HG02970 (cell line): Measurements from ENCODE around the gene TMEM272.

Experiments
- ATAC-seq: cut with Tn5 transposase; IDR thresholded peaks from one replicate; pipeline ENCODE4 v1.9.1; 2021; ENCODE audit warnings: mild to moderate bottlenecking, moderate library complexity, moderate number of reproducible peaks; ENCODE audit not compliant: unreplicated experiment, low FRiP score

The TMEM272 gene

DNA sequence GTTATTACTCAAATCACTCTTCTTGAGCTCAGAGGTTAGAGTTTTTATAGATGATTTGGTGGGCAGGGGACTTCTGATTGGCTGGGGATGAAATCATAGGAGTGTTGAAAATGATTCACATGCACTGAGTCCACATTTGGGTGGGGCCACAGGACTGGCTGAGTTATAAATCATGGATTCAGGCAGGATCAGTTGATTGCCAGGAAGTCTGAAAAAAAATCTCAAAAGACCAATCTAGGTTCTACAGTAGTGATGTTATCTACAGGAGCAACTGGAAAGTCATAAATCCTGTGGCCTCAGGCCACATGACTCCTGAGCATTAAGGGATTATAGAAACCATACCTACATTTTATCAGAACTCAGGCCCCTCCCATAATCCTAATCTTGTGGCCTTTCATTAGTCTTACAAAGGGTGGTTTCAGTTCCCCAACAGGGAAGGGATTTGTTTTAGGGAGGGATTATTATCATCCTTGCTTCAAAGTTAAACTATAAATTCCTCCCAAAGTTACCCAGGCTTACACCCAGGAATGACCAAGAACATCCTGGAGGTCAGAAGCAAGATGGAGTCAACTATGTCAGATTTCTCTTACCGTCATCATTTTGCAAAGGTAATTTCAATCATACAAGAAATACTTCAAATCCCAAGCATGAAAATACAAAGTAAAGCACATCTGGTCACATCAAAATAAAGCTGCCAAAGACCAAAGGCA, 11.2 kb upstream of the TMEM272 start:
- no peak for ATAC-seq

DNA sequence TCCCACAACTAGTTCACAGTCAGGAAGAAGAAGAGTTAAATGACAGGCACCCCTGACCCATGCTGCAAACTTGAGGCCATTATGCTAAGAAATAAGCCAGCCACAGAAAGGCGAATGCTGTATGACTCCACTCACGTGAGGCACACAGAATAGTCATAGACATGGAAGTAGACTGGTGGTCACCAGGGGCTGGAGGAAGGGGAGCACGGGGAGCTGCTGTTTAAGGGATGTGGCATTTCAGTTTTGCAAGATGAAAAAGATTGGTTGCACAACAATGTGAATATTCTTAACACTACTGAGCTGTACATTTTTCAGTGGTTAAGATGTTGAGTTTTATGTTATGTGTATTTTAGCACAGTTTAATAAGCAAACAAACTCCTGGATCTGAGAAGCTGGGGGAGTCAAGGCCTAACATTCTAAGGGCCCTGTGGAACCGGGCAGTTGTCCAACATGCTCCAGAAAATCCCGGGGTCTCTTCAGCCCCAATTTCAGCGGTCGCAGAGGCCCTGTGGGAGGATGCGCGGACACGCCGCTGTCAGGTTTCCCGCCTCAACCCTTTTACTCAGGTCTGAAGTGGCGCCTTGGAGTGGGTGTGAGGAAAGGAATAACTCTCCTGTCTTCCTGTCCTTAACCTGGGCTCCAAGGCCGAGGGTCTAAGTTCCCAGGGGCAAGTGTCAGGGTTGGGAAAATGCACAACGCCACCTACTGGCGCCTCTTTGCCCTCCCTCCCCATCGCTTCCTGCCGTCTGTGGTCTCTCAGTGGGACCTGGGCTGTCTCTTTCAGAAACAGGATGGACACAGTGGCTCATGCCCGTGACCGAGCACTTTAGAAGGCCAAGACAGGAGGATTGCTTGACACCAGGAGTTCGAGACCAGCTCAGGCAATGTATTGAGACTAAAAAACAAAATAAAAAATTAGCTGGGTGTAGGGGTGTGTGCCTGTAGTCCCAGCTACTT, 4.4 kb upstream of the TMEM272 start:
- ATAC-seq: no peak

DNA sequence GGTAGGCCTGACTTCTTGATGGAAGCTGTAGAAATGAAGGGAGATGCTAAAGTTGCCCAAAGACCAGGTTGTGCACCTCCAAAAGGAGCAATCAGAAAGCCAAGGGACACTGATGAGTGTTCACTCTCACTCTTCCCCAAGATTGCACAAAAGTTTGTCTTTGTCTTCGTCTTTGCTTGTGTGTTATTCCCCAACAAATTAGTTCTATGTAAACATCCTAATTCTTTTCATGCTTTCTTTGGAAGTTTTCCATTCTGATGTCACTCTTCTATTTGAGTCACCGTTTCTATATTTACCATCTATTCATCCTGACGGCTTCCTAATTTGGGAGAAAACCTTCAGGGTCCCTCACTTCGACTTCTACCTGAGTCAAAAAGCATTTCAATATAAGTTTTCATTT, 3.7 kb upstream of the TMEM272 start:
- ATAC-seq: no peak

DNA sequence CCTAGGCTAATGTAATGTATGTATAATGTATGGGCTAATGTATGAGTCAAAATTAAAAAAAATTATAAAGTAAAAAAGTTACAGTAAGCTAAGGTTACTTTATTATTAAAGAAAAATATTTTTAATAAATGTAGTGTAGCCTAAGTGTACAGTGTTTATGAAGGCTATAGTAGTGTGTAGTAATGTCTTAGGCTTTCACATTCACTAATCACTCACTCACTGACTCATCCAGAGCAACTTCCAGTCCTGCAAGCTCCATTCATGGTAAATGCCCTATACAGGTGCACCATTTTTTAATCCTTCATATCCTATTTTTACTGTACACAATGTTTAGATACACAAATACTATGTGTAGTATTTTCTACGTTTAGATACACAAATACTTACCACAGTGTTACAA, 1.8 kb upstream of the TMEM272 start:
- ATAC-seq: no peak

DNA sequence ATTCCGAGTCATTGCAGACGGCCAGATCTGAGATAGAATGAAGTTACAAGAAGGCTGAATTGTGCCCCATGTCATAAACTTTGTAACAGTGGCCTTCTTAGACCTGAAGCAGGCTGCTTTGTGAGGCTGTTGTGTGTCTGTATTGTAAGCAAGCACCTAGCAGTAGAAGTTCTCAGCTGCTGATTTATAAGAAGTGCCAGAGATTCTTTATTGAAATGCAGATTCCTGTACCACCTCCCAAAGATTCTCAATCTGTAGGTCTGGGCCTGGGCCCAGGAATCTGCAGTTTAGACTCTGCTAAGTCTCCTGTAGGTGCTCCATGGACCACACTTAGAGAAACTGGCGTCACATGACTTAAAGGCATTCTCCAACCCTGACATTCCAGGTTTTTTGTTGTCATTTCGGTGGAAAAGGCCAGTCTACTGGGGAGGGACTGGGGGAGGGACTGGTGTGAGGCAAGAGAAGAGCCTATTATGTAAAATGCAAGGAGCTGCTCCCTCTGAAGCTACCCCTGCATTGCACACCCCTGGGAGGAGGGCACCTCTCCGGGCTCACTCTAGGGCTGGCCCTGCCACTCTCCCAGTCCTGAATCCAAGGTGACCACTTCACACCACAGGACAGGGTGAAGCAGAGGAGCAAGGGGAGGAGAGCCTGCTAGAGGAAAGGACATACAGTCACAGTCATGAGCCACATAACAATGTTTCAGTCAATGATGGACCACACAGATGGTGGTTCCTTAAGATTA, 769 bp upstream of the TMEM272 start:
- ATAC-seq: no peak

GRCh38 chr13:51843529-51843928, 1.4 kb downstream of the TMEM272 start:
- no peak for ATAC-seq

DNA sequence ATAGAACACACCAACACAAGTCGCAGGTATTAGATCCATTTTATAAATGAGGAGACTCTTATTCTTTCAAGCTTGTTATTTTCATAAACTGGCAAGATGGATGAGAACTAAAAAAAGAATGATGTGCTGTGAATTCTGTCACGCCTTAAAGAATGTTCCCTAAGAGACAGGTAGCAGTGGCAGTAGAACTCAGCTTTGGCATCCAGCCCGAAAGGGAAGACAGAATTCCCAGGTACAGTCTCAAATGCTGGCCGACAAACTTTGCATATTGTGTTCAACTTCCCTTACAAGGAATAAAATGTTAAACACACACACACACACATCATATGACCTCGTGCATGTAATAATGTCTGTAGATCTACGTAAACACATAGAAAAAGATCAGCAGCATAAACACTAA, 3.2 kb downstream of the TMEM272 start:
- ATAC-seq: no peak

DNA sequence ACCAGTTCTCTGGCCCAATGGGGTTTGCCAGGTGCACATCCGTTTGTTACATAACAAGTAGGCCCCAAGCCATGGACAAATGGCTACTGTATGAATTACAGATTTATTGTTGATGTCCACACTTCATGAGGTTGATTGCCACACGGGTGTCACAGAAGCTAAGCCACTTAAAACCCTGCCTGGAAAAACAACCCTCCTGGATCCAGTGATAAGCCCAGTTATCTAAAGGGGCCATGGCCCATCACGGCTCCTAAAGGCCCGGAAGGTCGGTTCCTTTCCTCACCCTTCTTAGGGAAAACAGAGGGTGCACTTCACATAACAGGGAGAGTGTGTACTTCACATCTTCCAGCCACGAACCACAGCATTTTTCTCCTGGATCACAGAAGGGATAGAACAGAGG, 4.1 kb downstream of the TMEM272 start:
- ATAC-seq: no peak

GRCh38 chr13:51839711-51840540, 5.1 kb downstream of the TMEM272 start:
- no peak for ATAC-seq

DNA sequence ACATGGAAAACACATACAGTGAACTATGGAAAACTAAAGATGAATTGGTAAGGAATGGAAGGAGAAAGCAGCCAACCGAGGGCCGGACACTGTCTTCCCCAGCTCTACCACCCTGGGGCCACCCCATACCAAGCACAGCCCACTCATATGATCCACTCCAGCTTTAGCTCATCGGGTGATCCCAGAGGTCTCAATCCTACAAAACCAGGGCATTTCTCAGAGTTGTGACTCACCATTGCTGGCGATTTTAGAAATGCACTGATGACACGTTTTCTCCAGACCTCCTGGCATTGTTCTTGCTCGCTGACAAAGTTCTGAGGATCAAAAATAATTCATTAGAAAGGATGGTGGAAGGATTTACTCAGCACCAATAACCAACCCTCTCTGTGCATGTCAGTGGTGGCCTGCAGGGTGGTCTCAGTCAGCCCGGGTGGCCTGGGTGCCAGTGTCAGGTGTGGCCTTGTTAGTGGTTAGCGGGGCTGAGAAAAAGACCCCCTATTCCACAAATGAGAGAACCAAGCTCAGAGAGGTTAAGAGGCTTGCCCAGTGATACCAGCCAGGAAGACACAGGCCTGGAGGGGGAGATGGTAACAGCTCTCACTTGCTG, 6.6 kb downstream of the TMEM272 start:
- no peak for ATAC-seq

- no peak for ATAC-seq
Measured at GRCh38 chr13:51837016-51837415, 8.0 kb downstream of the TMEM272 start.

- no peak for ATAC-seq
Measured at GRCh38 chr13:51834581-51835171, 10.3 kb downstream of the TMEM272 start.

GRCh38 chr13:51833980-51834379, 11.0 kb downstream of the TMEM272 start:
- no peak for ATAC-seq

- no peak for ATAC-seq
Measured at GRCh38 chr13:51832471-51833152, 12.4 kb downstream of the TMEM272 start.

DNA sequence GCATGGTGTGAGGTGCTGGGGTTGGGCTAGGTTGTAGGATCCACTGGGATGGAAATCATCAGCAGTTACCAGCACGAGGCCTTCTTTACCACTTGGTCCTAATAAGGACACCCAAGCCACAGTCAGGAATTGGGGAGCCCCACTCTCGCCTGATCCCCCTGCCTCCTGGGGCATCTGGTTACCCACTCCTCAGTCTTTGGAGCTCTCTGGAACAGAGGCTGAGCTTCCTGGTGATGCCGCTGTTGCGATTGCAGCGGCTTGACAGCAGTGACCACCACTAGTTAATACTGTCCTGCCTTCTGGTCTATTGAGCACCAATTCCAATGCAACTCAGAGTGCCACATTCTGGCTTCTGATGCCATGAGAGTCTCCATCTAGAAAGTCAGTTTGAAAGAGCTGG, 13.5 kb downstream of the TMEM272 start:
- ATAC-seq: no peak

DNA sequence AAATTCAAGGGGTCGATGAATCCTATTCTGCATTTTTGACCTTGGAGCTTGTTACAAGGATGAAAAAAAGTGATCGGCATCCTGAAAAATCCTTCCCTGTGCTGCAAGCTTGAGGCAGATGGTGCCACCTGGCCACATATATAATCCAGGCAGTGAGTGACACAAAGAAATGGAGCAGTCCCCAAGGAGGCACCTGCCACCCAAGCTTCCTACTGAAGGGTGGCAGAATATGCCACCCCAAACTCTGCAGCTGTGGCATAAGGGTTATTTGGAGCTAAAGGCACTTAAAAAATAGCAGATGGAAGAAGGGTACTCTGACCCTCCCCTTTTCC, 15.4 kb downstream of the TMEM272 start:
- no peak for ATAC-seq

DNA sequence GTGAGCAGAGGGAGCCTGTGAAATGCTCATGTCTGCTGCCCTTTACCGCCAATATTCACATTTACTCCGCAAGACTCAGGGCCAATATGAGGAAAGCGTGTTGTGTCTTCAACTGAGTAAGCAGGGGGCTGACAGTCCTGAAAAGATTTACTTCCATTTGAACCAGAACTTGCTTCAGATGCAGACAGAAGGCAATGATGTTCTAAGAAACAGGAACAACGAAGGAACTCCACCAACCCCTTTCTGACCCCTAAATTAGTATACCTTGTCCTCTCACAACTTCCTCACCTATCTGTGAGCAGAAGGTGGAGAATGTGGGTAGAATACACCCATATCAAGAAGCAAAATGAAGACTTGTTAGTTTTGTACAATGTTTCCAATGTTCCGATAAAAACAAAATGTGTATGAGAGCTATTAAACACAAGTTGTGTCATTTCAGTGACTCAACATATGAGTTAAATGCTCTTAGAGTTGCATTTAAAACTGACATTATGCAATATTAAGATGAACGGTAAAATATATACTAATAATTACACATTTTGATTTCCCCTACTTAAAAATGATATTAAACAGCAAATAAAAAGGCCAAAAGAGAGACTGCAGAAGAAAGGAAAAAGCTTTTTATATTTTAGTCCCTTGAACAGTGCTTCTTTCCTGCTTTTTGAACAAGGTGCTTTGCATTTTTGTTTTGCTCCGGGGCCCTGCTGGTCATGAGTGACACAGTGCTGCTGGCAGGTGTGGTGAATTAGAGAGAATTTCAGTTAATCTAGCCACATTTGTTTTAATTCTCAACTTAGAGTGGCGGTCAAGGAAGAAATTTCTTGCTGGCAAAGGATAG, 16.0 kb downstream of the TMEM272 start:
- ATAC-seq: no peak

DNA sequence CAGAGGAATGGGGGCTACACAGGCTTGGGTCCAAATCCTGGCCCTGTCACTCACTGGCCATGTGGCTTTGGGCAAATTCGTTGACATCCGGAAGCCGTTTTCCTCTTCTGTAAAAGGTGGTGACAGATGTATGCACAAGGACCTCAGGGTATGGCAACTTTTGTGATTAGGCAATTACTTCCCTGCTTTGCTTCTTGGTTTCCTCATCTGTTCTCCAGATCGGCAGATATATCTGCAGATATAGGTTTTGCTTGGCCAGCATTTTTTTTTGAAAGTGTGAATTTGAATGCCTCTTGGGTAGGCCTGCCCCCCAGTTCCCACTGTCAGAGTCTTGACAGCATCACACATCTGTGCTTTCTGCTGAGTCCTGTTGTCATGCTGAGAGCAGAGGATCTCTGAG, 17.7 kb downstream of the TMEM272 start:
- no peak for ATAC-seq
